Testis (tissue), 3 donors: ENCODE measurements around the gene RTP1. TPM values are rescaled to one million over a fixed set of nuclear protein-coding genes. Genes with fewer than 3 reads are reported as not detected.
A peak's percentile ranks its signal among the peaks of the same experiment; 100 is the strongest.
"Not testable (repeated sequence)": the region's sequence is repeated elsewhere in the genome, so short reads cannot be mapped to it uniquely, and the experiment has no call there.

Source experiments
- DNase-seq: peaks from one replicate; pipeline ENCODE4 v3.0.0-alpha.2; 2019
- H3K27ac ChIP-seq, 2 donors: fragments of 200-600 bp; sonication (generic); one replicate each; pipeline ENCODE4 v1.5.1; 2019
- H3K27me3 ChIP-seq: fragments of 200-600 bp; sonication (generic); one replicate; pipeline ENCODE4 v1.5.1; 2019
- H3K36me3 ChIP-seq: fragments of 200-600 bp; sonication (generic); one replicate; pipeline ENCODE4 v1.5.1; 2017; ENCODE audit warnings: low read depth; ENCODE audit errors: missing control alignments
- H3K4me1 ChIP-seq: fragments of 200-600 bp; sonication (generic); one replicate; pipeline ENCODE4 v1.5.1; 2019
- H3K4me3 ChIP-seq, 2 donors: fragments of 200-600 bp; sonication (generic); one replicate each; pipeline ENCODE4 v1.5.1; 2017 to 2019
- H3K9me3 ChIP-seq: fragments of 200-600 bp; sonication (generic); one replicate; pipeline ENCODE4 v1.5.1; 2017
- CTCF ChIP-seq, 3 experiments: fragments of 450-650 bp in 2 of 3; fragments of 200-600 bp in 1 of 3; sonication (generic) in 1 of 3; IDR thresholded peaks; one replicate each; pipeline ENCODE4 v1.5.1; 2016 to 2019; ENCODE audit warnings: antibody characterized with exemption in 3 of 3, mild to moderate bottlenecking in 2 of 3, moderate library complexity in 1 of 3
- POLR2A ChIP-seq: fragments of 450-650 bp; IDR thresholded peaks from one replicate; pipeline ENCODE4 v1.6.1; 2017; ENCODE audit warnings: antibody characterized with exemption, mild to moderate bottlenecking, moderate library complexity
- WGBS, 2 donors: methylation state at CpG; one replicate each; pipeline ENCODE4 v1.1.5; 2018; 5-methylcytosine and 5-hydroxymethylcytosine counted together
- intact Hi-C: fragments of 100-400 bp; cut with DNase I; formaldehyde crosslinking; loops from one replicate; pipeline ENCODE4 v1.15.1; 2023; ENCODE audit warnings: low total_unique reads
- polyA plus RNA-seq: library from polyadenylated mRNA; stranded (reverse); fragments of 350-450 nt; fragmentation: Illumina TruSeq; extraction: RNeasy Lipid Tissue Mini Kit (QIAGEN cat#74804); gene quantifications from one replicate; pipeline ENCODE4 v1.2.3, GENCODE V29; 2014; ENCODE audit warnings: low read depth, low replicate concordance; ENCODE audit not compliant: insufficient read depth
- total RNA-seq, 2 donors: library from RNA; depleted of rRNA; stranded (reverse); fragments of >200 nt; gene quantifications; one replicate each; pipeline ENCODE4 v1.2.3, GENCODE V29; 2016

RTP1 gene
- total and polyA plus RNA-seq, 3 donors from 2014 or later, result 0.59 to 0.94 (median 0.93) TPM

- intact Hi-C loops, result no loop called here
- DNase-seq, result no peak
- WGBS, 2 donors, result 89 to 100% methylated on average over 1 of the region's 1 CpG
- no peak overlapping the region for H3K4me3 ChIP-seq
- no peaks in the 10 kb centered on the region for H3K36me3 ChIP-seq
- no peaks in the 10 kb centered on the region for H3K9me3 ChIP-seq
- no peaks in the 10 kb centered on the region for H3K4me1 ChIP-seq
- no peak for TF ChIP-seq CTCF (IDR thresholded peaks at IDR 0.05)
- no peak for TF ChIP-seq POLR2A
- no peak overlapping the region for H3K27ac ChIP-seq
- H3K27me3 ChIP-seq, result no peaks in the 10 kb centered on the region
Observed at GRCh38 chr3:187191271-187191670, 6.0 kb upstream of the RTP1 start.

- Histone ChIP-seq H3K27me3 (no peaks in the 10 kb centered on the region), H3K9me3 (no peaks in the 10 kb centered on the region), H3K27ac (no peak overlapping the region), H3K4me3 (no peak overlapping the region), H3K4me1 (no peaks in the 10 kb centered on the region), H3K36me3 (no peaks in the 10 kb centered on the region)
- DNase-seq, result no peak
- intact Hi-C loops, result no loop called here
- TF ChIP-seq POLR2A (no peak), CTCF (IDR thresholded peaks at IDR 0.05) (no peak)
Observed at GRCh38 chr3:187193181-187193580, 4.1 kb upstream of the RTP1 start.

GRCh38 chr3:187196573-187197334, 532 bp upstream of the RTP1 start:
- H3K4me3 ChIP-seq, result no peak overlapping the region
- no peak overlapping the region for H3K27ac ChIP-seq
- TF ChIP-seq POLR2A (no peak), CTCF (IDR thresholded peaks at IDR 0.05) (no peak)
- H3K27me3 ChIP-seq, result no peaks in the 10 kb centered on the region
- 76 to 84% methylated on average over 7 of the region's 7 CpGs for WGBS, 2 donors
- no peaks in the 10 kb centered on the region for H3K36me3 ChIP-seq
- no peaks in the 10 kb centered on the region for H3K4me1 ChIP-seq
- H3K9me3 ChIP-seq, result no peaks in the 10 kb centered on the region
- DNase-seq, result no peak
- intact Hi-C loops, result no loop called here

GRCh38 chr3:187198490-187198889, 1.2 kb downstream of the RTP1 start:
- WGBS, 2 donors, result 86 to 93% methylated on average over 4 of the region's 4 CpGs
- no peaks in the 10 kb centered on the region for H3K4me1 ChIP-seq
- H3K27me3 ChIP-seq, result no peaks in the 10 kb centered on the region
- H3K9me3 ChIP-seq, result no peaks in the 10 kb centered on the region
- intact Hi-C loops, result no loop called here
- no peaks in the 10 kb centered on the region for H3K36me3 ChIP-seq
- no peak overlapping the region for H3K27ac ChIP-seq
- no peak overlapping the region for H3K4me3 ChIP-seq
- no peak for DNase-seq
- TF ChIP-seq POLR2A (no peak), CTCF (IDR thresholded peaks at IDR 0.05) (no peak)

GRCh38 chr3:187199463-187200050, 2.3 kb downstream of the RTP1 start:
- H3K9me3 ChIP-seq, DNase-seq, H3K36me3 ChIP-seq, H3K27me3 ChIP-seq, intact Hi-C loops, H3K4me1 ChIP-seq, H3K27ac ChIP-seq: not testable (repeated sequence)
- H3K4me3 ChIP-seq, result peak overlapping the region in 1 of 2 donors; percentile 26
- WGBS, 2 donors, result 74 to 77% methylated on average over 31 to 44 of the region's 44 CpGs
